Common myeloid progenitor, CD34-positive (primary cell): Measurements from ENCODE around the gene ZBED4.
A peak's percentile ranks its signal among the peaks of the same experiment; 100 is the strongest.
"Not testable (repeated sequence)": the region's sequence is repeated elsewhere in the genome, so short reads cannot be mapped to it uniquely, and the experiment has no call there.

Experiments
- CTCF ChIA-PET: fragments of 350-600 bp; sonication (Branson Sonifier 250); formaldehyde crosslinking; loops from one replicate; lab custom pipeline; 2021; ENCODE audit warnings: antibody characterized with exemption; lab: Charles Lee
- POLR2A ChIA-PET: fragments of 350-600 bp; sonication (Branson Sonifier 250); formaldehyde crosslinking; loops from one replicate; lab custom pipeline; 2021; ENCODE audit warnings: antibody characterized with exemption; lab: Charles Lee
- DNase-seq, 3 donors: peaks; one replicate each; pipeline versions ENCODE4 v3.0.0 to v3.0.0-alpha.2; 2013
- H3K27ac ChIP-seq, 2 experiments: 1 replicate in 1 of 2; 2 replicates in 1 of 2; pipeline ENCODE4 v1.7.0; 2013; ENCODE audit warnings: inconsistent platforms in 2 of 2, low read length in 2 of 2, mild to moderate bottlenecking in 2 of 2, low read depth in 1 of 2, moderate library complexity in 1 of 2; ENCODE audit not compliant: severe bottlenecking in 2 of 2, insufficient read depth in 1 of 2, poor library complexity in 1 of 2
- H3K27me3 ChIP-seq, 5 experiments: replicated peaks in 2 of 5; 1 replicate in 3 of 5; 2 replicates in 2 of 5; pipeline versions ENCODE4 v1.6.1 to v1.7.0; 2013; ENCODE audit warnings: low read length in 4 of 5, mild to moderate bottlenecking in 2 of 5, moderate library complexity in 2 of 5, inconsistent platforms in 1 of 5; ENCODE audit not compliant: insufficient read depth in 5 of 5, control insufficient read depth in 4 of 5
- H3K36me3 ChIP-seq, 4 experiments: 1 replicate in 2 of 4; 2 replicates in 2 of 4; pipeline versions ENCODE4 v1.6.1 to v1.7.0; 2013; ENCODE audit warnings: low read length in 3 of 4, control low read depth in 1 of 4, mild to moderate bottlenecking in 1 of 4; ENCODE audit not compliant: control insufficient read depth in 4 of 4, insufficient read depth in 4 of 4
- H3K4me1 ChIP-seq, 4 experiments: 1 replicate in 3 of 4; 2 replicates in 1 of 4; pipeline versions ENCODE4 v1.6.1 to v1.7.1; 2013; ENCODE audit warnings: low read length in 3 of 4, mild to moderate bottlenecking in 3 of 4, control low read depth in 1 of 4, inconsistent platforms in 1 of 4, moderate library complexity in 1 of 4; ENCODE audit not compliant: control insufficient read depth in 4 of 4, insufficient read depth in 4 of 4; ENCODE audit errors: control extremely low read depth in 1 of 4
- H3K4me3 ChIP-seq, 7 experiments: 1 replicate in 4 of 7; 2 replicates in 3 of 7; pipeline versions ENCODE4 v1.5.1 to v1.7.0; 2013; ENCODE audit warnings: mild to moderate bottlenecking in 7 of 7, low read length in 6 of 7, moderate library complexity in 6 of 7, inconsistent platforms in 2 of 7, low read depth in 2 of 7, control low read depth in 1 of 7; ENCODE audit not compliant: insufficient read depth in 4 of 7, control insufficient read depth in 1 of 7; ENCODE audit errors: extremely low read depth in 1 of 7
- H3K9me3 ChIP-seq, 5 experiments: 1 replicate in 4 of 5; 2 replicates in 1 of 5; pipeline versions ENCODE4 v1.6.1 to v1.7.1; 2013; ENCODE audit warnings: low read length in 4 of 5, mild to moderate bottlenecking in 2 of 5, inconsistent platforms in 1 of 5, low read depth in 1 of 5, moderate library complexity in 1 of 5; ENCODE audit not compliant: control insufficient read depth in 4 of 5, insufficient read depth in 2 of 5; ENCODE audit errors: control extremely low read depth in 1 of 5
- WGBS: methylation state at CpG from one replicate; pipeline ENCODE4 v1.1.5; 2013; ENCODE audit not compliant: insufficient coverage; 5-methylcytosine and 5-hydroxymethylcytosine counted together

The ZBED4 gene

GRCh38 chr22:49852568-49852897 lies 1.1 kb upstream of the ZBED4 start:
- POLR2A ChIA-PET, result interaction anchor here (0.6 to 1.1 kb wide), 3 partner anchors 14 to 26 kb away, joined by 3 to 4 read pairs (median 3); no protein-coding TSS in a partner anchor
- H3K36me3 ChIP-seq, result peaks cover 0 to 11% (median 6%) of the 10 kb centered on the region in 4 experiments
- H3K27ac ChIP-seq, result peak overlapping the region; percentile 93 to 95
- CTCF ChIA-PET, H3K9me3 ChIP-seq, DNase-seq, H3K27me3 ChIP-seq: not testable (repeated sequence)
- peaks cover 5 to 75% (median 70%) of the 10 kb centered on the region in 4 experiments for H3K4me1 ChIP-seq
- WGBS, result 90% methylated on average over 5 of the region's 13 CpGs
- peak overlapping the region in 6 of 7 experiments; percentile 21 to 73 (median 70) for H3K4me3 ChIP-seq

- peaks cover 0 to 19% (median 8%) of the 10 kb centered on the region in 4 experiments for H3K36me3 ChIP-seq
- H3K27me3 ChIP-seq, result no peaks in the 10 kb centered on the region
- H3K4me1 ChIP-seq, result peaks cover 5 to 66% (median 60%) of the 10 kb centered on the region in 4 experiments
- under 1% methylated on average over 78 of the region's 101 CpGs for WGBS
- POLR2A ChIA-PET, result interaction anchor here (0.5 to 2.4 kb wide), 6 partner anchors 14 to 65 kb away, joined by 3 to 17 read pairs (median 3); partner anchors contain the start of genes ALG12 and CRELD2
- H3K4me3 ChIP-seq, result peak overlapping the region; percentile 46 to 99 (median 89)
- no peaks in the 10 kb centered on the region for H3K9me3 ChIP-seq
- CTCF ChIA-PET, result no interaction called here
- peak in 2 of 3 donors; percentile 55 to 61 for DNase-seq
- H3K27ac ChIP-seq, result peak overlapping the region; percentile 72 to 86
These were observed 562 bp downstream of the ZBED4 start for GRCh38 chr22:49853981-49854831.

- ChIA-PET CTCF (no interaction called here), POLR2A (interaction anchor here (0.8 to 2.4 kb wide), 4 partner anchors 26 to 66 kb away, joined by 3 to 17 read pairs (median 3); partner anchors contain the start of genes ALG12 and CRELD2)
- peak overlapping the region in 5 of 7 experiments; percentile 77 to 99 (median 92) for H3K4me3 ChIP-seq
- H3K36me3 ChIP-seq, result peaks cover 0 to 21% (median 8%) of the 10 kb centered on the region in 4 experiments
- peaks cover 5 to 63% (median 49%) of the 10 kb centered on the region in 4 experiments for H3K4me1 ChIP-seq
- WGBS, result 53% methylated on average over 5 of the region's 9 CpGs
- peak overlapping the region; percentile 72 to 86 for H3K27ac ChIP-seq
- no peaks in the 10 kb centered on the region for H3K9me3 ChIP-seq
- no peak for DNase-seq
- H3K27me3 ChIP-seq, result no peaks in the 10 kb centered on the region
These were observed 1.7 kb downstream of the ZBED4 start for GRCh38 chr22:49855251-49855911.

GRCh38 chr22:49856343-49856742 lies 2.7 kb downstream of the ZBED4 start:
- no peak overlapping the region for H3K27ac ChIP-seq
- H3K27me3 ChIP-seq, result no peaks in the 10 kb centered on the region
- no peak overlapping the region for H3K4me3 ChIP-seq
- ChIA-PET POLR2A (no interaction called here), CTCF (no interaction called here)
- H3K36me3 ChIP-seq, result peaks cover 0 to 21% (median 8%) of the 10 kb centered on the region in 4 experiments
- no peaks in the 10 kb centered on the region for H3K9me3 ChIP-seq
- peaks cover 5 to 61% (median 44%) of the 10 kb centered on the region in 4 experiments for H3K4me1 ChIP-seq
- WGBS, result 91% methylated on average over 19 of the region's 23 CpGs
- DNase-seq, result no peak

- DNase-seq, result no peak
- H3K27me3 ChIP-seq, result no peaks in the 10 kb centered on the region
- ChIA-PET POLR2A (no interaction called here), CTCF (no interaction called here)
- H3K4me1 ChIP-seq, result peaks cover 5 to 62% (median 44%) of the 10 kb centered on the region in 4 experiments
- no peak overlapping the region for H3K4me3 ChIP-seq
- H3K9me3 ChIP-seq, result no peaks in the 10 kb centered on the region
- H3K27ac ChIP-seq, result no peak overlapping the region
- H3K36me3 ChIP-seq, result peaks cover 0 to 21% (median 8%) of the 10 kb centered on the region in 4 experiments
- WGBS, result 94% methylated on average over 25 of the region's 31 CpGs
These were observed 3.3 kb downstream of the ZBED4 start for GRCh38 chr22:49856766-49857618.

GRCh38 chr22:49858827-49859226 lies 5.2 kb downstream of the ZBED4 start:
- Histone ChIP-seq H3K36me3 (peaks cover 0 to 21% (median 8%) of the 10 kb centered on the region in 4 experiments), H3K27ac (no peak overlapping the region), H3K27me3 (no peaks in the 10 kb centered on the region), H3K4me3 (no peak overlapping the region), H3K4me1 (peaks cover 5 to 61% (median 39%) of the 10 kb centered on the region in 4 experiments), H3K9me3 (no peaks in the 10 kb centered on the region)
- 96% methylated on average over 10 of the region's 14 CpGs for WGBS
- ChIA-PET POLR2A (no interaction called here), CTCF (interaction anchor here (1.2 to 1.3 kb wide), 2 partner anchors 16 to 44 kb away, joined by 3 read pairs; no protein-coding TSS in a partner anchor)
- no peak for DNase-seq
